Dedifferentiated amniotic fluid mesenchymal stem cell (primary cell): Measurements from ENCODE around the gene INPP5E.

Experiments used
- DNase-seq: peaks from one replicate; pipeline ENCODE4 v3.0.0-alpha.2; 2016; ENCODE audit errors: extremely low spot score

The INPP5E gene

DNA sequence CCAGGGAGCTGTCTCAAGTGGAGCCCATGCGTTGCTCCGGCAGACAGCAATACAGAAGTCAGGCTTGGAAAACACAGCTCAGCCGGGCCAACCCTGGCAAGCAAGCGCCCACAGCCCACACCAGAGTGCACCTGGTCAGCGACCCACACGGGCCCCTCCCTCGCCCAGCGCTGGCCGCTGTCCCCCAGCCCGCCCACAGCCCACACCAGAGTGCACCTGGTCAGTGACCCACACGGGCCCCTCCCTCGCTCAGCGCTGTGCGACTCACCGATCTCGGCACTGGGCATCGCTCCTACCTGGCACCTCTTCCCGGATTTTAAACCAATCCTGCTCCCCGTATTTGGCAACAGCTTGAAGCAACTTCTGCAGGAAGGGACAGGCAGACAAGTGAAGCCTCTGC lies 52.4 kb downstream of the INPP5E start:
- DNase-seq: no peak

DNA sequence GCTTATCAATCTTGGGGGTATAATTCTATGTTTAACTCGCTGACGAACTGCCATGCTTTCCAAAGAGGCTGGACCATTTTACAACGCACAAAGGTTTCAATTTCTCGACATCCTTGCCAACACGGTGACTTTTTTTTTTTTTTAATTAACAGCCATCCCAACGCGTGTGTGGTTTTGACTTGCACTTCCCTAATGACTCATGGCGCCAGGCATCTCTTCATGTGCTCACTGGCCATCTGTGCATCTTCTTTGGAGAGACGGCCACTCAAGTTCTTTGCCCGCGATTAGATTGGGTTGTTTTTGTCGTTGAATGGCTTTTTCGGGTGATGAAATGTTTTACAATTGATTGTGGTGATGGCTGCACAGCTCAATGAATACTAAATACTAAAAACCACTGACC lies 53.6 kb downstream of the INPP5E start:
- DNase-seq: no peak

DNA sequence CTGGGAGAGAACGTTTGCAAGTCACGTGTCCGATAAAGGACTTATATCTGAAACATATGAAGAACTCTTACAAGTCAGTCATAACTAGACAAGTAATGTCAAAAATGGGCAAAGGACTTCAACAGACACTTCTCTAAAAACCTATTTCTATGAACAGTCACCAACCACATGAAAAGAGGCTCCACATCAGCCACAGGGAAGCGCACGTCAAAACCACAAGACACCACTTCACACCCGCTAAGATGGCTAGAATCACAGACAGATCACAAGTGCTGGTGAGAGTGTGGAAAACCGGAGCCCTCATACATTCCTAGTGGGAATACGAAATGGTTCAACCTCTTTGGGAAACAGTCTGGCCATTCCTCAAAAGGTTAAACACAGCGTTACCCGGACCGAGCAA lies 54.6 kb downstream of the INPP5E start:
- no peak for DNase-seq

DNA sequence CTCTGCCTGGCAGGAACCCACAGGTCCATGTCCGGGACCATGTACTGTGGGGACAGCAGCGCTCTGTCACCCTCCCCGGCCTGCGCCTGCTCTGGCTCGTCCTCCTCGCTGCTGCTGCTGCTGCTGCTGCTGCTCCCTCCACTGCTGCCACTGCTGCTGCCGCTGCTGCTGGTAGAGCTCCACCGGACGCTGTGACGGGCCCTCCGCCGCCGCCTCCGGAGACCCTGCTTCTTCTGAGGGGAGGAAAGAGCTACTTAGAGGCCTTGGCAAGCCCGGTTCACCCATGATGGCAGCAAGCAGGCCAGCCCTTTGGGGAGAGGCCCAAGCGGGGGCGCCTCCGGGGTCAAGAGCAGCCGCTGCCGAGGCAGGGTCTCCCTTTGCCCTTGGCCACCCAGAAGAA lies 56.2 kb downstream of the INPP5E start:
- no peak for DNase-seq

- no peak for DNase-seq
These were observed 57.6 kb downstream of the INPP5E start for GRCh38 chr9:136381966-136382513.

- DNase-seq: no peak
These were observed 58.3 kb downstream of the INPP5E start for GRCh38 chr9:136381311-136381710.

DNA sequence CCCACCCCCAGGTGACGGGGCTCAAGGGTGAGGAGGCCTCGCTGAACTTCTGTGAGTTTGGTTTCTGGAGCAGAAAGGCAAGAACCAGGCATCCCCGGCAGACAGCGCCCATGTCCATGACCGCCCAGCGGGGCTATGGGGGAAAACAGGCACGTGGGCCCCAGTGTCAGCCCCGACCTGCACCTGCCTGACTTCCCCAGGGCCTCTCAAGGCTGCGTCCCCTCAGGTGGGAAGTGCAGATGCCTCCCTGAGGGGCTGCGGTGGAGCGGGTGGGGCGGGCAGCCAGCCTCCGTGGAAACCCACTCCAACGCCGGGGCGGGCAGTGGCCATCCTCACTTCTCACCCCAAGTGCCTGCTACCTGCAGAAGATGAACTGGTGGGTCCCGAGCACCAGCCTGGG lies 59.3 kb downstream of the INPP5E start:
- DNase-seq: no peak

GRCh38 chr9:136379891-136380290 lies 59.8 kb downstream of the INPP5E start:
- DNase-seq: no peak

DNA sequence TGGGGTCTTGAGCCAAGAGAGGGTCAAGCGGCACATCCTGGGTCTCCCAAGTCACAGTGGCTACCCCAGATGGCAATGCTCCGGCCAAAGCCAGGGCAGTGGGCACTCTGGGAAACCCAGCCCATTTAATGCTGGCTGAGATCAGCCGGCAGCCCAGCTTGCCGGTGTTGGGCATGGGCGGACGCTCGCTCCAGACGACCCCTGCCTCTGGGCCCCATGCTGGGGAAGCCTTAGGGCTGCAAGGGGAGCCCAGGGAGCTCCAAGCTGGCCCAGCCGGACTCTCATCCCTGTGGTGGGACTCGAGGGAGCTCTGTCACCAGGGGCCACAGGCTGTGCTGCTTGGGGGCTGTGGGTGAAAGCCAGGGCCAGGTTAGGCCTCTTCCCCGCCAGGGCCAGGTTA lies 60.2 kb downstream of the INPP5E start:
- DNase-seq: no peak

DNA sequence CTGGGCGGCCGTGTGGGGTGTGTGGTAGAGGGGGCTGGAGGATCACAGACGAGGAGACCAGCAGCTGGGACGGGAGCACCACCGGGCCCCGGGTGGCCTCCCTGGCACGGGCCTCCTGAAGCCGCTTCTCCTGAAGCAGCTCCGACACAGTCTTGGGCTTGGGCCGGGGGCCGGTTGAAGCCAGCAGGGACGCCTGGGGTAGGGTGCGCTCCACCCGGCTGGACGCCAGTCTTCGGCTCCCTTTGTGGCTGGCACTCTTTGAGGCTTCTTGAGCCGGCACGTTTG lies 60.7 kb downstream of the INPP5E start:
- no peak for DNase-seq
